GM10248 (cell line): ENCODE data around the gene SLC35D1.

Experiments used
- CTCF ChIA-PET: fragments of 300-600 bp; sonication (Branson Sonifier 250); formaldehyde crosslinking; extraction: SDS; loops from one replicate; lab custom pipeline; 2021; ENCODE audit warnings: antibody characterized with exemption; lab: Yijun Ruan, JAX
- POLR2A ChIA-PET: fragments of 350-650 bp; sonication (Branson Sonifier 250); formaldehyde crosslinking; extraction: SDS; loops from one replicate; lab custom pipeline; 2020; ENCODE audit warnings: antibody characterized with exemption; lab: Yijun Ruan, JAX
- DNase-seq: peaks from one replicate; pipeline ENCODE4 v3.0.0; 2012; ENCODE audit errors: extremely low spot score
- CTCF ChIP-seq: IDR thresholded peaks from 2 replicates; pipeline ENCODE4 v1.5.1; 2012; ENCODE audit warnings: mild to moderate bottlenecking, low read depth; ENCODE audit errors: extremely low read depth, missing control alignments, control extremely low read depth

SLC35D1 gene

GRCh38 chr1:67053785-67054772, at the start of gene SLC35D1:
TSS of gene SLC35D1 (minus strand) at chr1:67054148. CDS start at chr1:67054013, 135 bp downstream.
- peak; percentile 89 for DNase-seq
- ChIA-PET CTCF (interaction anchor here (1.0 to 2.7 kb wide), 4 partner anchors 9 to 158 kb away, joined by 3 to 10 read pairs (median 7); no protein-coding TSS in a partner anchor), POLR2A (interaction anchor here (0.6 to 1.6 kb wide), 2 partner anchors 10 to 1882 kb away, joined by 7 to 9 read pairs; no protein-coding TSS in a partner anchor)
- TF ChIP-seq CTCF: no peak

- no peak for DNase-seq
- POLR2A ChIA-PET: no interaction called here
- CTCF ChIA-PET: no interaction called here
- TF ChIP-seq CTCF: no peak
Observed at GRCh38 chr1:67103548-67103947, 49.6 kb upstream of the SLC35D1 start.

DNA sequence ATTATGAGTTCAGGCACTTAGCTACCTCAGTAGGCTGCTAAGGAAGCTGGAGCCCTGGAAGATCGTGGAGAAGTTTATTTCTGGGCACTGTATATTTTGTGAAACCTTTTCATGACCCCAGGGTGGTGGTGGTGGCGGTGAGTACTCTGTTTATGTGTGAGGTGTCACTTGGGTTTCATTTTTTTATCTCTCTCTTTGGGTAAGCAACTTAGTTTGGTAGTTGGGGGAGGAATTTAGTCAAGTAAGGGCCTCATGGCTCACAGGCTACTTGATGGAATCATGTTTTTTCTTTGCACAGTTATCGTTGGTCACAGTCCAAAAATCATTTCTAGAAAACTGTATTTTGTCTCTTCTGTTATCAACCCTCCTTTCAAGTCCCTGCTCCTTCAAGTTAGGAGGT, 46.9 kb upstream of the SLC35D1 start:
- no peak for DNase-seq
- ChIA-PET POLR2A (no interaction called here), CTCF (interaction anchor here (0.6 to 1.6 kb wide), 2 partner anchors 43 to 165 kb away, joined by 3 to 4 read pairs; no protein-coding TSS in a partner anchor)
- no peak for TF ChIP-seq CTCF

DNA sequence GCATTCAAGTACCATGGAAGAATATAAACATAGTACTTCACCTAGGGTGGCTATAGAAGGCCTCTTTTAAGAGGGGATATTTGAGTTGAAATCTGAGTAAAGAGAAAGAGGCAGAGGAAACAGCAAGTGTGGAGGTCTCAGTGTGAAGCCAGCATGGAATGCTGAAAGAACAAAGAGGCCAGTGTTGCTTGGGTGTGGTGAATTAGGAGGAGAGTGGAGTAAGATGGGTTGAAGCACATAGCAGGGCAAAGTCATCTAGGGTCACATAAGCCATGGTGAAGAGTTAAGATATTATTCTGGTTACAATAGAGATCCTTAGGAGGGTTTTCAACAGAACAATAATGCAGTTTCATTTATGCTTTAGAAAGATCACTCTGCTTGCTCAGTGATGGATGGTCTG, 43.4 kb upstream of the SLC35D1 start:
- DNase-seq: no peak
- CTCF ChIA-PET: no interaction called here

GRCh38 chr1:67094191-67094590, 40.2 kb upstream of the SLC35D1 start:
- ChIA-PET CTCF (interaction anchor here (2.5 kb wide), 1 partner anchor 12 kb away, joined by 9 read pairs; no protein-coding TSS in a partner anchor), POLR2A (no interaction called here)
- TF ChIP-seq CTCF: no peak
- DNase-seq: no peak

More for the DNA sequence above, 43.4 kb upstream of the SLC35D1 start:
- no peak for TF ChIP-seq CTCF
- POLR2A ChIA-PET: no interaction called here

DNA sequence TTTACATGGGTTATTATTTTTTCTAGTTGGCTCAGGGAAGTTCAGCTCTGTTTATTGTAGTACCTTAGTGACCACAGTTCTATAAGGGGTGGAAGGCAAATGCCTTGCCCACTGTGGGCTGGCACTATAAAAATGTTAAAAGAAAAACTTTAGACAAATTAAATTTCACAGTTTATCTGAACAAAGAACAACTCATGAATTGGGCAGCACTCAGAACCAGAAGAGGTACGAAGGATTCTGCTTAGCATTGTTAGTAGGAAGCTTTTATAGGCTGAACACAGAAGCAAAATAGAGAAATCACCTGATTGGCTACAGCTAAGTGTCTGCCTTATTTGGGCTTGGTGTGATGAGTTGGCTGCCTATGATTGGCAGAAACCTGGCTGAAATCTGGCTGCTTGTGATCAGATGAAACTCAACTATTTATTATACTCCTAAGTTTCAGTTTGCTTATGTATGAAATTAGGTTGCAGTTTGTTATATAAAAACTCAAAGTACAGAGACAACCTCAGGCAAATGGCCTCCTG, 35.8 kb upstream of the SLC35D1 start:
- no peak for DNase-seq
- ChIA-PET POLR2A (no interaction called here), CTCF (no interaction called here)
- TF ChIP-seq CTCF: no peak
